ENCODE results near the gene CPPED1.

- no peak for TF ChIP-seq POLR2A (IDR thresholded peaks at IDR 0.05)
- TF ChIP-seq CTCF (IDR thresholded peaks at IDR 0.05) = no peak
Observed at GRCh38 chr16:12708266-12708665, 95.4 kb downstream of the CPPED1 start.
